Peyer's patch (tissue), 4 donors: ENCODE measurements around the gene BIRC7.

Source experiments
- POLR2A ChIP-seq, 2 donors: fragments of 450-650 bp; IDR thresholded peaks; one replicate each; pipeline ENCODE4 v1.5.1; 2017; ENCODE audit warnings: antibody characterized with exemption in 2 of 2, mild to moderate bottlenecking in 2 of 2, moderate library complexity in 2 of 2
- TF ChIP-seq, protein P1 (sequence below), 6 experiments: fragments of 450-650 bp in 4 of 6; fragments of 200-600 bp in 2 of 6; sonication (generic) in 1 of 6; IDR thresholded peaks; one replicate each; pipeline ENCODE4 v1.5.1; 2017 to 2019; ENCODE audit warnings: antibody characterized with exemption in 6 of 6, mild to moderate bottlenecking in 3 of 6, moderate library complexity in 1 of 6

DNA sequence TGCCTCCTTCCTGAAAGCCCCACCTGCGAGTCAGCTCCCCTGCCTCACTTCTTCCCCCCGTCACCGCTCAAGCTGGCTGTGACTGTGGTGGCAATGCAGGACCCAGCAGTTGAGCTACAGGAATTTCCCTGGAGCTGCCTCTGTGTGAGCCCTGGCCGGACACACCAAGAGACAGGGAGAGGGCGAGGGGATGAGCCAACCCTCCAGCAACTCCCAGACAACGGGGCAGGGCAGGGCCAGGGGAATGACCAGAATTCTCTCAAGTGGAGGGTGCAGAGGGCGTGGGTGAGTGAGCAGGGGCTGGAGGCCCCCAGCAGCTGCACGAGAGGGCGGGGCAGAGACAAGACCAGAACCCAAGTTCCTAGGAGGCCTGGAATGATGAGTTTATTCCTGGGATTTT, 32.0 kb downstream of the BIRC7 start:
- no peak for TF ChIP-seq POLR2A (IDR thresholded peaks at IDR 0.05)
- TF ChIP-seq, protein P1, sequence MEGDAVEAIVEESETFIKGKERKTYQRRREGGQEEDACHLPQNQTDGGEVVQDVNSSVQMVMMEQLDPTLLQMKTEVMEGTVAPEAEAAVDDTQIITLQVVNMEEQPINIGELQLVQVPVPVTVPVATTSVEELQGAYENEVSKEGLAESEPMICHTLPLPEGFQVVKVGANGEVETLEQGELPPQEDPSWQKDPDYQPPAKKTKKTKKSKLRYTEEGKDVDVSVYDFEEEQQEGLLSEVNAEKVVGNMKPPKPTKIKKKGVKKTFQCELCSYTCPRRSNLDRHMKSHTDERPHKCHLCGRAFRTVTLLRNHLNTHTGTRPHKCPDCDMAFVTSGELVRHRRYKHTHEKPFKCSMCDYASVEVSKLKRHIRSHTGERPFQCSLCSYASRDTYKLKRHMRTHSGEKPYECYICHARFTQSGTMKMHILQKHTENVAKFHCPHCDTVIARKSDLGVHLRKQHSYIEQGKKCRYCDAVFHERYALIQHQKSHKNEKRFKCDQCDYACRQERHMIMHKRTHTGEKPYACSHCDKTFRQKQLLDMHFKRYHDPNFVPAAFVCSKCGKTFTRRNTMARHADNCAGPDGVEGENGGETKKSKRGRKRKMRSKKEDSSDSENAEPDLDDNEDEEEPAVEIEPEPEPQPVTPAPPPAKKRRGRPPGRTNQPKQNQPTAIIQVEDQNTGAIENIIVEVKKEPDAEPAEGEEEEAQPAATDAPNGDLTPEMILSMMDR (IDR thresholded peaks at IDR 0.05), result no peak
